GM20431 (cell line): Measurements from ENCODE around the gene APBB2.

Experiments used
- in situ Hi-C: fragments of 300-500 bp; cut with MseI, MboI; formaldehyde crosslinking; loops from one replicate; pipeline ENCODE4 v1.15.0; 2020; ENCODE audit warnings: low sequenced_read_pairs; ENCODE audit not compliant: unreplicated experiment

Gene APBB2

DNA sequence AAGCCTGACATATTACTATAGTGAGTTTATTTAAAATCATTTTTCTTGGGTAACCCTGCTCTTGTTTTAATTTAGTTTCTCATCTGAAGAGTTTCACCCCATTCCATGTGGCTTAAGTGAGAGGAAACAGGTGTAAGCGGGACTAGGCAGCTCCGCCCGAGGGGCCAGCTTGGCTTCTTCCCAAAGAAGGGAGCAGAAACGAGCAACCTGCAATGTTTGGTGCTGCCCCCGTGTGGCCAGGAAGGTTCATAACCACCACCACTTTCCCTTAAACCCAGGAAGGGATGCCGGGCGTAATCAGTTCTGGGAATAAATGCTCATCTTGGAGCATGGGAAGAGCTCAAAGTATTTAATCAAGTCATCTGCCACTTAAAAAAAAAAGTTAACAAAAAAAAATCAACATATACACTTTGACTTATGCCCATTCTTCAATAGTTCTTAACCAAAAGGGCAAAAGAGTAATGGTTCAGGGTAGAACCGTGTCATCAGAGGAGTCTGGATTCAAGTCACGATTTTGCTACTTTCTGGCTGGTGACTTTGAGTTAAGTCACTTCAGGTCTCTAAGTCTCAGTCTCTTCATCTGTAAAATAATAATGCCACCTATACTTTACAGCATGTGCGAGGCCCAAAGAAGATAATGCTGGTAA is 316.7 kb downstream of the APBB2 start:
- in situ Hi-C loops = no loop called here

DNA sequence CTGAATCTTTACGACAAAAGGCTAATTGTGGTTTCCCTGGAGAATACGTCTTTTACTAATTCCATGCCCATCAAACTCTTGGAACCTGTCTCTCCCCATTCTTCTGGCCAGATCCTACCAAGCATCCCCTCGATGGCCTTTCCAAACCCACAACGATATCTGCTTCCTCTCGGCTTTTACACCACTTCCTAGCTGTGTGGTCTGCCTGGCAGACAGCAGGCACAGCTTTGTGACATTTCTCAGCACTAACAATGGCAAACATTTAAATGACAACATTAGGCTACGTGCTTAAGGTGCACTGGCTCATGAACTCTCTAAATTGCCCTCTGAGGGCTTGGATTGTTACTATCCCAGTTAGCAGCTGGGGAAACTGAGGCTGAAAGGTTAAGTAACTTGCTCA is 323.6 kb downstream of the APBB2 start:
- in situ Hi-C loops = no loop called here

DNA sequence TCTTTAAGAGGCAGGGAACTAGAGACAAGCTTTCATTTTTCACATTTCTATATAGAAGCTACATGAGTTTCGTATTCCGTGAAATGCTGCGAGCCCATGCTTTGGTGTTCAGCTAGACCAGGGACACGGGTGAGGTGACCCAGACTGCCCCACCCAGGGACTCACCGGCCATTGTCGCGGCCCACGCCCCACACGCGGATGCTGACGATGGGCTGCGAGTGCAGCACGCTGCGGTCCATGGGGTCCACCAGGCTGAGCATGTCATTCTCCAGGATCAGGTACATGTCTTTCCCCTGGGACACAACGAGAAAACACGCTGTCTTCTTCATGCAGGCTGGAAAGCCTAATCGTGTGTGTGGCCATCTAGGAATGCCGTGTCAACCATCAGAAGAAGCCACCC is 324.1 kb downstream of the APBB2 start:
- in situ Hi-C loops = no loop called here

DNA sequence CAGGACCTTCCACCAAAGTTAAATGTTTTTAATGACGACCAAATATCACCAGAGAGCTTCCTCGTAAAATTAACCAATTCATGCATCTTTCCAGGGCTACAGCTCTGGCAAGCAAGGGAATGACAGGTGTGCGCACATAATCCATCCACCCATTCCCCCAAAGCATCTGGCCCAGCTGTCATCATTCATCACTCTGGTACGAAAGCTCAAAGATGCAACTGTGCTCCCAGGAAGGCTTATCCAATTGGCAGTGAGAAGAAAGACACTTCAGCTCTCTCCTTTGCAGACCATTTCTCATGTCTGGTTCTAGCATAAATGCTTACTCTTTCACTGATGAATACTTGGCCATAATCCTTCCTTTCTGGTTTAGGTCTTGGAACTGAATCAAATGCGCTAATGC is 325.4 kb downstream of the APBB2 start:
- in situ Hi-C loops = no loop called here

DNA sequence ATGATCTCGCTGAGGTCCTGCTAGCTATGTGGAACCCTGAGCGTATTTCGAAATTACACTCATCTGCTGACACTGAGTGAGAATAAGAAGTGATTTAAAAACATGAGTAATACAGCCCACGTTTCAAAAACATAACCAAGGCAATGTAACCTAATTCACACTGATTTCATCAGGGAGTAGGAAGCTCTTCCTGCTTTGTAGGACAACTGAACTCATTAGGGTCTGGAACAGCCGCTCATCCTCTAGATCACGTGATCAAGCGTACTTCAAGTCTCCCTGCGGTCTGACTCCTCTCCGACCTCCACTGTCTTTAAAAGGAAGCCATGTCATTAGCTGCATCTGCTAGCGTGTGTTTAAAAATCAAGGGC is 326.6 kb downstream of the APBB2 start:
- in situ Hi-C loops = no loop called here

DNA sequence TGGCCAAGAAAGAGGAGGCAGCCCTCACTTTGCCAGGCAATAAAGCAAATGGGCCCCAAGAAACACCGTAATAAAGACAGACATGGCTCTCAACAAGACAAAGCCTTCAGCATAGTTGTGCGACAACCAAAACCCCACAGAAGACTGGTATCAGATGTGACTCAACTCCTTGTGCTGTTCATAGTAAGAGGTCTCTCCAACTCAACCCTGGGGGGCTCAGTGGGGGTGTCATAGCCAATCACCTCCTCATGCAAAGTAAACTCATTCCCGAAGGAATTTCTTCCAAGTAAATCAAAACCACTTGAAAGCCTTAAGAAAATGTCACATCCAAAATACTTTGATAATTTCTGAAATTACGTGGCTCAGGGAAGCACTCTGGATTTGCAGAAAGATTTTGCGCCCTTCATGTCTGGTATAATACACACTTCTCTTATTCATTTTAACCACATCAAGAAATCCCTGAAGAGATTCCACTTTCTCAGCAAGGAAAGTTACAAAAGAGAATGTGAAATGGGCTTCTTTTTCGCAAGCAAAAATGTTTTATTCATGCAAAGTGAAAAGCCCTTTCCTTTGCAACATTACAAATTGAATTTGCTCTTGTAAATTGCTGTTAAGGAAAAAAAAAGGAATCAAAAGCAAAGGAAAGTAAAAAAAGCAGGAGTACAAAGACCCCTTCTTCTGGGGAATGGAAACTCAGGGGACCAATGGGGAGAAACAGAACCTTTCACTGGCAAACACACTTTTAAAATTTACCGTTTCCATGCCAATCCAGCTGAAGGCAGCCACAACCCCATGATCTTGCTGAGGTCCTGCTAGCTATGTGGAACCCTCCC is 327.2 kb downstream of the APBB2 start:
- in situ Hi-C loops = no loop called here

DNA sequence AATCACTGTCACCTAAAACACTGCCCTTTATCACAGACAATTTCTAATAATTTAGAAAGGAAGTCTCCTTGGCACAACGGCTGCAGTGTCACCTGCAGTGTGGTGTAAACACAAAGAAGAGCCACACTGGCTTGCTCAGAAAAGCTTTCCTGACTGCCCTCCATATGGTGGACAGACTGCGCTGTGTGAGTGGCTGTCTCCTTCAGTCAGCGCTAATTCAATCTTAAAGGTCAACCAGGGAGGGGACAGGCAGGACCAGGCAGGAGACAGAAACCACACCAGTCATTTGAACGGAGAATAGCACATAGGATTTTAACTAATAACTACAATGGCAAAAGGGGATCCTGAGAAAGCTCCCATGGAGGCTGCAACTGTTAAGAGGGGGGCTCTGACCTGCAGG is 332.5 kb downstream of the APBB2 start:
- in situ Hi-C loops = no loop called here

DNA sequence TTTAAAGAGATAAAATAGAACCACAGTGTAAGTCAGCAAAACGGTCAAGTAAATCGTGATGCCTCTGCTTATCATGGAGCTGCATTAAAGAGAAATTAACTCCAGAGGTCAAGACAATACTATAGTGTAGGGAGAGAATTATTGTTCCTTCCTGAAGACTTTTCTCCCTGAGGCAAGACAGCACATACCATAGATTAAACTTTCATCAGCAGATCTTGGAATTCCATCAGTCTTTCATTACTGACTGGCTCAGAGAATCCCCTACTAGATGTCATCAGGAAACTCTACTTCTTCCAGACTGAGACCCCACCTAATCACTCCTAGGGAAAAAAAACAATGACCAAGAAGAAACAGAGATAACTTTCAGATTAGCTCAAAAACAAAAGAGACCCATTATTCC is 333.2 kb downstream of the APBB2 start:
- in situ Hi-C loops = no loop called here

DNA sequence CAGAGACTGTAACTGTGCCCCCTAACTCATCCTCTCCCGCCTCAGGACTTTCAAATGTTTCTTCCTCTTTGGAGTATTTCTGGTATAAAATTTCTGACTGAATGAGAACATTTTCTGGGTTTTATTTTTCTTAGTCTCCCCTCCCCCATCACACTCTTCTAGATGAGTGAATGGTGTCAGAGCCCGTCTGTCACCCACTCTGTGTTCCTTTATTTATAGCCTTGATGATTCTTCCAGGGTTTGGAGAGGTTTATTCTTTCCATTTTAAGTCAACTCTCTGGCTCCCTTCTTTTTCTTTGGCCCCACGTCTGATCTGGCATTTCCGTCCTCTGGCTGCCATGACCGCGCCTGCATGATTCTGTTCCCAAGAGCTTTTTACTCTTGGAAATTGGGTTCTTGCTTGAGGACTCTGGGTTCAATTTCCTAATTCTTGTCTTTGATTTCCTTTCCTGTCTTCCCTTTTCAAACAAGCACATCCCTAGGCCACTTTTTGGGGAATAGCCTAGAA is 335.7 kb downstream of the APBB2 start:
- in situ Hi-C loops = no loop called here

DNA sequence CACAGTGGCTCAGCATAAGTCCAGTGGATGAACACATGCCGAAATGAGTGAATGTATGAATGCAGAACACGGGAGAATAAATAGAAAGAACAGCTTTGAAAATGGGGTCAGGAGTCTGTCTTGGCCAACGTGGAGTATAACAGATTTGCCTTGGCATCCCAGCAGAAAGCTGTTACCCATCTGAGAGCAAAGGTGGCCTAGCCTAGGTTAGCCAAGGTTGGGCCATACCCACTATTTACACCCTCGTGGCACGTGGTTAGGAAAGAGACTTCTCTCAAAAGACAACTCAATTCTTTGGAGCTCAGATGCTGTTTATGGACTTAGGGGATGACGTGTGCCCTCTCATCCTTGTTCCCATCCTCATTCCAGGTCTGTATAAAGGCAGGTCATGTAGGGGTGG is 337.3 kb downstream of the APBB2 start:
- in situ Hi-C loops = no loop called here

DNA sequence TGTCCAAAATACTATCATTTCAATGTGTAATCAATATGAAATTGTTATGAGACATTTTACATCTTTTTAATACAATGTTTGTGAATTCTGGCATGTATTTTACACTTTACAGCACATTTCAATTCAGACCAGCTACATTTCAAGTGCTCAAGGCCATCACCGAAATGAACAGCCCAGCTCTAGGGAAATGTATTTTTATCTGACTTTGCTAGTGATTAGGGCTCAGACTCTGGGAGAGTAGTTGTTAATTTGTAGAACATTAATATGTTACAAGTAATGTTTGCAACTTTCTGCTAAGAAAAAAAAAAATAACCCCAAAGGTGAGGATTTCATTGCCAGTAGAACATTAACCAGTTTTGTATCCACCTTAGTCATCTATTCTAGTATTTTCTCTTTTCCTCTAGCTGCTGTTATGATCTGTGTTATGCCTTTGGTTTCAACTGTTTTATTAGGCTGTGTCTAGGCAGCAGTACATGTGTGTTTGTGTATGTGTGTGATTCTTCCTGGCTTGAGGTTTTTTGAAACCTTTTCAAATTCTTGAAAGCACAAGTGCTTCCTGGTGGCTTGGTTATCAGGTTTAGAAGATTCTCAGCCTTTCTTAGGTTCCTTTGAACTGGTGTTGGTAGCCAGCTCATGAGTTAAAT is 338.7 kb downstream of the APBB2 start:
- in situ Hi-C loops = no loop called here

DNA sequence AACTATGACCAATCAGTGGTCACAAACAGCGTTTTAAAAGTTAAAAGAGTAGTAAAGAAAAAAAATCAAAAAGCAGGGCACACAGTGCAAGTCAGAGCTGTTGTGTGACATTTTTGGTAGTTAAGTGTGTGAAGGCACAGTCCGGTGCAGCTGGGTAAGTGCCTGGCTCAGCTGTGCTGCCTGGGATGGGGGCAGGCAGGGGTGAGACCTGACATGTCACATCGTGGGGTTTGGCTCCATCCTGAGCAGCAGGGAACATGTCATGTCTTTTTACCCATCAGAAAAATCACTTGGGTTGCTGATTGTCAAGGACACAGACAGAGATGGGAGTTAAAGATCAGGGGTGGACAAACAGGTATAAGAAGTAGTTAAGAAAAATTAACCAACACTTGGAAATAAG is 339.4 kb downstream of the APBB2 start:
- in situ Hi-C loops = no loop called here

DNA sequence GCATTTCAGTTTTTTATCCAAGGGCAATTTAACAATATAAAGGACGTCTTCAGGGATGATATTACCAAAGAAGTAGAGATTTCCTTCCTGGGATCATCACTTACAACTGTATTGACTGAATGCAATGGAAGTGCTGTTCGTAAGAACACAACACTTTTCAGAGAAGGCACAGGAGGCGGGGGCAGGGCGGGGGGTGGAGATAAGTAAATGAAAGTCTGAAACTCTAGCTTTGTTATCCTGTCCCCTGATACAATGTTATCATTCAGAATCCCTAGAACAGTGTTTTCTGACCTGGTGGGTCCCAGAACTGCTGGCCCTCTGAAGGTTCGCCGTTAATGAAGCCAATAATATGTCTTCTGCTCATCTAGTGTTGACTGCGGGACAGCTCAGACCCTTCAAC is 340.0 kb downstream of the APBB2 start:
- in situ Hi-C loops = no loop called here

DNA sequence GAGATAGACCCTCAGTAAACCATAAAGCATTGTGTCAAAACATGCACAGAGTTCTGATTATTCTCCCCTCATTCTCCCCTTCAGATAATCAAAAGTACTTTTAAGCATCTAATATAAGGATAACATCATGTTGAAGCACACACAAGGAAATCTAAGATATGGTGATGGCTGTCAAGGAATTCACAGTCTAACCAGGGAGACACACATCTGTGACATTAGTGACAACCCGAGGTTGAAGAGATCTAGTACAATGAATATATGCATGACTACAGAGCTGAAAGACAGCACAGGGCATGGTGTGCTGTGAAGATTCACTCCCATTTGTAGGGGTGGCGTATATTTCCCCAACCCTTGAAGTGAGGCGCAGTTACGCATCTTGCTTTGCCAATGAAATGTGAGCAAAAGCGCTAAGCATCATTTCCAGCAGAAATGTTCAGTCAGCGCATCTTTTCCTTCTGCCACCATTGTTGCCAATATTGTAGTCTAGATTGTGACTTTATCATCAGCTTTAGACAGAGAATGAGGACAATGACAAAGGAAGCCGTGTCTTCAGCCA is 342.6 kb downstream of the APBB2 start:
- in situ Hi-C loops = no loop called here

DNA sequence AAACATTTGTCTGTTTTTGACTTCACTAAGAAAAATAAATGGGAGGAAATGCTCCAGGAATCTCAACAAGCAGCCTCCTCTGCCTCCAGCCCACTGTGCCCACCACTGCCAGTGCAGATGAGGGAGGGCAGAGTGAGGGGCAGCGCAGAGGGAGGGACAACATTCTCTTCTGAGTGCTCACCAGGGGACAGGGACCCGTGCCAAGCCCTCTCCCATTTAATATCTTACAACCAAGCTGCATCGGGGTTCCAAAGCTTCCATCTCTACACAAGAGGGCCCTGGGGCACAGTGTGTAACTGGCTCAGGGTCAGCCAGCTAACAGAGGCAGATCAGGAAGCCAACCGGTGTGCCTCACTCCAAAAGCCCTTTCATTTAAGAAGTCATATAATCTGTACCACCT is 344.2 kb downstream of the APBB2 start:
- in situ Hi-C loops = no loop called here

DNA sequence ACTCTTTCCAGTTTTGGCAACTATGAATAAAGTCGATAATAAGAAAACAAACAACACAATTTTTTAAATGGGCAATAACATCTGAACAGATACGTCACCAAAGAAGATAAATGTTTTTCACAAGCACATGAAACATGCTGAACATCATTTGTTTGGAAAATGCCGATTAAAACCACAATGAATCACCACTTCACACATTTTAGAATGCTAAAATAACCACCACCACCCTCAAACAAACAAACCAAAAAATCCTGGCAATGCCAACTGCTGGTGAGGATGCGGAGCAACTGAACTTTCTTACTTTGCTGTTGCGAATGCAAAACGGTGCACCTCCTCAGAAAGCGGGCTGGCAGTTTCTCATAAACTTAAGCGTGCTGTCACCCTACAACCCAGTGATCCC is 348.6 kb downstream of the APBB2 start:
- in situ Hi-C loops = no loop called here

DNA sequence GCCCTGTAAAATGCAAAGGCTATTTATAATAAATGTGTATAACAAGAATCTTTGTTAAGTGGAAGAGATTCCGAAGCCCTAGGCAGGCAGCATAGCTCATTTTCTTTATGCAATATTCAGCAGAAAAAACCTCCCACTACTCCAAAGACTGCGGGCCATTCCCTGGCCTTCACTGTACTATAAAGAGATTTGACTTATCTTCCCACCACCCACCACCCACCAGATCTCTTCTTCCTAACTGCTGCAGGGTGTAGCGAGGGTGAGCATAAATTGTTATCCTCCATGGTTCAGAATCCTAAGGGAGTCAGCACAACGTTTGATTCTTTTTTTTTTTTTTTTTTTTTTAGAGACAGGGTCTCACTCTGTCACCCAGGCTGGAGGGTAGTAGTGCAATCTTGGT is 349.8 kb downstream of the APBB2 start:
- in situ Hi-C loops = no loop called here

DNA sequence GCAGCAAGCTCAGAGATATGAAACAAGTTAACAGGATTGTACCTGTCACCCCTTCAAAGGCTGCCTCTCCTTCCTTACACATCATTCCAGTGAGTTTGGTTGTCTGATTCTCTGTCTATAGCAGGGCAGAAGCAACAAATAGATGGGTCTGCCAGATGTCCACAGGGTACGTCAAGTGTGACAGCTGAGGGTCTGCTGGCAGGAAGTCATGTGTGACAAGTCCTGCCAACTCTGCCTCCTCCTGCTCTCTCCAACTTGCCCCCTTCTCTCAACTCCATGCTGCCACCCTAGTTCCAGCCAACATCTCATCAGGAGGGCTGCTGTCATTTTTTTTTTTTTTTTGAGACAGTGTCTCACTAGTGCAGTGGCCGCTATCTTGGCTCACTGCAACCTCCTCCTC is 355.4 kb downstream of the APBB2 start:
- in situ Hi-C loops = no loop called here

DNA sequence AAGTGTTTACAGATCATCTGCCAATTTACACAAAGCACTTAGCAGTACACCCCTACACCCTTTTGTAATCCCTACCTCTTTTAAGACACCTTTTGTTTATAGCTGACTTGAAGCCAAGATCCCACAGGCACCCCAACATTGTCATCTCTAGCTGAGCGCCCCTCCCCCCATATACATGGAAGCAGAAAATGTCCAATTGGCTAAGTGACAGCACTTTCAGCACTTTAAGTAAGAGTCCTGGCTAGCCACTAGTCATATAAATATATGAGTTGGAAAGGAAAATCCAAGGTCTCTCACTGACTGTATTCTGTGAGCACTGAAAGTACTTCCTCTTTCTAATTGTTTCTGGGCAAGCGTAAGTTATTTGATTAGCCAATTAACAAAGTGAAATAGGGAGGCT is 356.4 kb downstream of the APBB2 start:
- in situ Hi-C loops = no loop called here

DNA sequence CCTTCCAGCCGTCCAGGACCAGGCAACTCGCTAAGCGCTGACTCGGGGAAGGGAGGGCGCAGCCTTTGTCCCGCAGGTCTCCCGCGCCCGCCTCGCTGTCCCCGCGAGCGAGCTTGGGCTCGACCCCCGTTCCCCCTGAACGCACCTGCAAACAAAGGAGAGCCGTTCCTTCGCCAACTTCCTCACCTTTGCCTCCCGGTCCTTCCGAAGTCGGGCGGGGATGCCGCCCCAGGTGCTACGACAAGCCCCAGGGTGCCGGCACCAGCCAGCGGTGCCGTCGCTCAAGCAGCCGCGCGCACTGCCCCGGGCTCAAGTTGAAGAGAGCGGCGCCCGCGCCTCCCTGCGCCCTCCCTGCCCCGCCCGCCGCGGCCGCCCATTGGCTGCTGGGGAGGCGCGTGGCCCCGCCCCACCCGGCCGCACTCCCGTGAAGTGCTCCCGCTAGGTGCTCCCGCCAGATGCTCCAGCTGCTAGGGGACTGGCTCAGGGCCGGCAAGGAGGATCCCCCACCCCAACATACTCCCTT is 357.4 kb downstream of the APBB2 start:
- in situ Hi-C loops = no loop called here
